ENCODE results near the gene CLDN34. TPM values are rescaled to one million over a fixed set of nuclear protein-coding genes. Genes with fewer than 3 reads are reported as not detected.

CLDN34 gene
- total and polyA plus RNA-seq, 12 donors = 0.13 to 0.25 TPM; not detected in 10

DNA sequence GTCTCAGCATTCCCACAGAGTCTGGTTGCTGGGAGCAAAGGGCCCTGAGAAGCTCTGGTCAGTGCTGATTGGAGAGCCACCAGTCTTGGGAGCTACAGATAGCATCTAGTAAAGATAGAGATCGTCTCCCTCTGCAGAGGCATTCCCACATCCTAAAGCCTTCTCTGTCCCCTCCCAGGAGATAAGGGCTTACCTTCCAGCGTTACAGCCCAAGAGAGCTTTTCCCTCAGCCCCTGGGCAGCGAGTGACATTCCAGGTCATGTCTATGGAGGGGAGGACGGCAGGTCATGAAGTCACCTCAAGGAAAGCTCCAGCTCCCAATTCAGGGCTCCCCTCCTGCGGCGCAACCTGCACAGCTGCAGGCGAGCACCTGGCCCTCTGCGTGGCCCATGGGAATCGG, 29.9 kb downstream of the CLDN34 start:
- TF ChIP-seq POLR2A (IDR thresholded peaks at IDR 0.05) = no peak
- TF ChIP-seq, protein P1, sequence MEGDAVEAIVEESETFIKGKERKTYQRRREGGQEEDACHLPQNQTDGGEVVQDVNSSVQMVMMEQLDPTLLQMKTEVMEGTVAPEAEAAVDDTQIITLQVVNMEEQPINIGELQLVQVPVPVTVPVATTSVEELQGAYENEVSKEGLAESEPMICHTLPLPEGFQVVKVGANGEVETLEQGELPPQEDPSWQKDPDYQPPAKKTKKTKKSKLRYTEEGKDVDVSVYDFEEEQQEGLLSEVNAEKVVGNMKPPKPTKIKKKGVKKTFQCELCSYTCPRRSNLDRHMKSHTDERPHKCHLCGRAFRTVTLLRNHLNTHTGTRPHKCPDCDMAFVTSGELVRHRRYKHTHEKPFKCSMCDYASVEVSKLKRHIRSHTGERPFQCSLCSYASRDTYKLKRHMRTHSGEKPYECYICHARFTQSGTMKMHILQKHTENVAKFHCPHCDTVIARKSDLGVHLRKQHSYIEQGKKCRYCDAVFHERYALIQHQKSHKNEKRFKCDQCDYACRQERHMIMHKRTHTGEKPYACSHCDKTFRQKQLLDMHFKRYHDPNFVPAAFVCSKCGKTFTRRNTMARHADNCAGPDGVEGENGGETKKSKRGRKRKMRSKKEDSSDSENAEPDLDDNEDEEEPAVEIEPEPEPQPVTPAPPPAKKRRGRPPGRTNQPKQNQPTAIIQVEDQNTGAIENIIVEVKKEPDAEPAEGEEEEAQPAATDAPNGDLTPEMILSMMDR (IDR thresholded peaks at IDR 0.05) = no peak
- 82 to 100% (median 94%) methylated on average over 2 to 9 of the region's 9 CpGs for WGBS, 4 donors
- Histone ChIP-seq H3K4me3 (no peak overlapping the region), H3K4me1 (replicated peaks in 1 of 2) (no peaks in the 10 kb centered on the region), H3K27me3 (peaks cover 10% of the 10 kb centered on the region), H3K9me3 (replicated peaks in 1 of 3) (no peaks in the 10 kb centered on the region), H3K36me3 (replicated peaks in 1 of 2) (no peaks in the 10 kb centered on the region), H3K27ac (no peak overlapping the region)
- DNase-seq = no peak
- intact Hi-C loops (cut with DNase I) = loop anchor here (5.0 kb wide), 1 partner anchor 120 kb away; no protein-coding TSS in a partner anchor

DNA sequence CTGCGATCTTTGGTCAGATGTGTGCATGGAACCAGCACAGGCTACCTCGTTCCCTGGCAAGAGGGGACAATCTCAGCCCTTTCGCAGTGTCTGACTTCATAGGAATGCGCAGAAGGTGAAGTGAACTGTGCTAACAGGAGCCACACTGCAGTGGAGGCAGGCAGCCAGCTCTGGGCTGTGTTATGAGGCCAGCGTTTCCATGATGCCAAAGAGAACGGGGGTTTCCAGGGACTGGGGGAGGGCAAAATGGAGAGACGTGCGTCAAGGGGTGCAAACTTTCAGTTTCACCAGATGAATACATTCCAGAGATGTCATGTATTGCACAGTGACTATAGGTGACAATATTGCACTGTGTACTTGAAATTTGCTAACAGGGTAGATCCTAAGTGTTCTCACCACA, 30.4 kb downstream of the CLDN34 start:
- Histone ChIP-seq H3K4me3 (no peak overlapping the region), H3K4me1 (replicated peaks in 1 of 2) (no peaks in the 10 kb centered on the region), H3K9me3 (replicated peaks in 1 of 3) (no peaks in the 10 kb centered on the region), H3K27me3 (peaks cover 10% of the 10 kb centered on the region), H3K27ac (no peak overlapping the region), H3K36me3 (replicated peaks in 1 of 2) (no peaks in the 10 kb centered on the region)
- DNase-seq = no peak
- intact Hi-C loops (cut with DNase I) = loop anchor here (5.0 kb wide), 1 partner anchor 120 kb away; no protein-coding TSS in a partner anchor
- WGBS, 4 donors = 84 to 92% (median 85%) methylated on average over 6 to 8 of the region's 8 CpGs
- TF ChIP-seq, protein P1 (IDR thresholded peaks at IDR 0.05) = no peak
- no peak for TF ChIP-seq POLR2A (IDR thresholded peaks at IDR 0.05)

DNA sequence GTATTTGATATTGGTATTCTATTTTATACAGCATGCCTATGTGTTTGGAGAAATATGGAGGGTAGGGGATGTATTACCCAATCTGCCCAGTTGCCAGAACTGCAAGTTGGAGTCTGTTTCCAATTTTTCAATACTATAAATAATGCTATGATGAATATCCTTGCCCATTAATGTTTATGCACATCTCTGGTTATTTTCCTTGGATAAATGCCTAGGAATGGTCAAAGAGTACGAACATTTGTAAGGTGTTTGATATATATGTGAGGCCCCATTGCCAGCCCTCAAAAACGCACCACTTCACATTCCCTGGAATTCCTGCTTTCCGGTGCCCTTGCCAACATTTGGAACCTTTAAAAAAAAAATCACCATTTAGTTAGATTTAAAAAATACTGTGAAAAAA, 34.3 kb downstream of the CLDN34 start:
- DNase-seq = no peak
- intact Hi-C loops (cut with DNase I) = no loop called here
- no peaks in the 10 kb centered on the region for H3K4me1 ChIP-seq (replicated peaks in 1 of 2)
- H3K27me3 ChIP-seq = peaks cover 10% of the 10 kb centered on the region
- no peak overlapping the region for H3K27ac ChIP-seq
- H3K4me3 ChIP-seq = no peak overlapping the region
- TF ChIP-seq, protein P1 (IDR thresholded peaks at IDR 0.05) = no peak
- TF ChIP-seq POLR2A (IDR thresholded peaks at IDR 0.05) = no peak
- WGBS, 4 donors = 74 to 93% (median 78%) methylated on average over 3 of the region's 3 CpGs
- H3K9me3 ChIP-seq (replicated peaks in 1 of 3) = no peaks in the 10 kb centered on the region
- no peaks in the 10 kb centered on the region for H3K36me3 ChIP-seq (replicated peaks in 1 of 2)

DNA sequence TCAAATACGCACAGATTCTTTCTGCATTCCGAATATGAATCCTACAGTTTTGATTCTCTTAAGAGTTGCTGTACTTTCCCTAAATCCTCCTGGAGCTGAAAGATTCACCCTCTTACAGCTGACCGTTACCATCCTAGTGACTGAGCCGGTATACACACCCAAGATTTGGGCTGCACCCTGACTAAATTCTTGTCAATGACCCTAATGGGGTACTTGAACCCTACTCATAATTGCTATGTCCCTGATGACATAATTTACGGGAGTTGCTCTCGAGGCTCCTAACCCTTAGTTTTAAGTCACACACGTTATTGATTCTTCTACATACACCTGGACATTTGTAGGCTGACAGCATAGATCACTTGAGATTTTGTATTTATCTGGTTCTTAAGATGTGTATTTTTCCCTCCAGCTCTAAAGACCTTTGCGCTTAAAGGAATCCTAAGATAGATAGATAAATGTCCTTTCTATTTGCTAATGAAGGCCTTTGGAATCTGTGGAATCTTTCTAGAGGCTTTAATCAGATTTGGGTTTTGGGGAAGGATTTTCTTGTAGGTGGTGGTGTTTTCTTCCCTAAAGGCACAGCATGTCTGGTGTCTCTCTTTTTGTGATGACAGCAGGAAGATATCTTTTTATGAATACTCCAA, 37.8 kb downstream of the CLDN34 start:
- Histone ChIP-seq H3K4me3 (no peak overlapping the region), H3K36me3 (replicated peaks in 1 of 2) (no peaks in the 10 kb centered on the region), H3K9me3 (replicated peaks in 1 of 3) (no peaks in the 10 kb centered on the region), H3K27ac (no peak overlapping the region), H3K4me1 (replicated peaks in 1 of 2) (no peaks in the 10 kb centered on the region), H3K27me3 (peaks cover 10% of the 10 kb centered on the region)
- TF ChIP-seq, protein P1 (IDR thresholded peaks at IDR 0.05) = no peak
- TF ChIP-seq POLR2A (IDR thresholded peaks at IDR 0.05) = no peak
- intact Hi-C loops (cut with DNase I) = no loop called here
- no peak for DNase-seq
- 86 to 96% (median 92%) methylated on average over 8 of the region's 8 CpGs for WGBS, 4 donors
